Ishikawa (cell line): ENCODE measurements around the gene ATP8A2.

Source experiments
- CEBPB ChIP-seq: IDR thresholded peaks from 2 replicates; pipeline ENCODE4 v1.6.1; 2012
- CREB1 ChIP-seq: IDR thresholded peaks from 2 replicates; pipeline ENCODE4 v1.6.1; 2012; ENCODE audit warnings: low read depth
- EGR1 ChIP-seq: IDR thresholded peaks from 2 replicates; pipeline ENCODE4 v1.6.1; 2012
- EP300 ChIP-seq: IDR thresholded peaks from 2 replicates; pipeline ENCODE4 v1.6.1; 2012; ENCODE audit warnings: borderline replicate concordance
- FOXM1 ChIP-seq: IDR thresholded peaks from 2 replicates; pipeline ENCODE4 v1.6.1; 2012; ENCODE audit warnings: low read depth, borderline replicate concordance
- MAX ChIP-seq: IDR thresholded peaks from 2 replicates; pipeline ENCODE4 v1.6.1; 2012
- TEAD4 ChIP-seq: IDR thresholded peaks from 2 replicates; pipeline ENCODE4 v1.6.1; 2012
- ZBTB7A ChIP-seq: IDR thresholded peaks from 2 replicates; pipeline ENCODE4 v1.6.1; 2012; ENCODE audit warnings: low read depth
- TF ChIP-seq, protein P1 (sequence below): IDR thresholded peaks from 2 replicates; pipeline ENCODE4 v1.6.1; 2012; ENCODE audit warnings: low read depth, mild to moderate bottlenecking

- TF ChIP-seq MAX, result no peak
- TF ChIP-seq, protein P1, sequence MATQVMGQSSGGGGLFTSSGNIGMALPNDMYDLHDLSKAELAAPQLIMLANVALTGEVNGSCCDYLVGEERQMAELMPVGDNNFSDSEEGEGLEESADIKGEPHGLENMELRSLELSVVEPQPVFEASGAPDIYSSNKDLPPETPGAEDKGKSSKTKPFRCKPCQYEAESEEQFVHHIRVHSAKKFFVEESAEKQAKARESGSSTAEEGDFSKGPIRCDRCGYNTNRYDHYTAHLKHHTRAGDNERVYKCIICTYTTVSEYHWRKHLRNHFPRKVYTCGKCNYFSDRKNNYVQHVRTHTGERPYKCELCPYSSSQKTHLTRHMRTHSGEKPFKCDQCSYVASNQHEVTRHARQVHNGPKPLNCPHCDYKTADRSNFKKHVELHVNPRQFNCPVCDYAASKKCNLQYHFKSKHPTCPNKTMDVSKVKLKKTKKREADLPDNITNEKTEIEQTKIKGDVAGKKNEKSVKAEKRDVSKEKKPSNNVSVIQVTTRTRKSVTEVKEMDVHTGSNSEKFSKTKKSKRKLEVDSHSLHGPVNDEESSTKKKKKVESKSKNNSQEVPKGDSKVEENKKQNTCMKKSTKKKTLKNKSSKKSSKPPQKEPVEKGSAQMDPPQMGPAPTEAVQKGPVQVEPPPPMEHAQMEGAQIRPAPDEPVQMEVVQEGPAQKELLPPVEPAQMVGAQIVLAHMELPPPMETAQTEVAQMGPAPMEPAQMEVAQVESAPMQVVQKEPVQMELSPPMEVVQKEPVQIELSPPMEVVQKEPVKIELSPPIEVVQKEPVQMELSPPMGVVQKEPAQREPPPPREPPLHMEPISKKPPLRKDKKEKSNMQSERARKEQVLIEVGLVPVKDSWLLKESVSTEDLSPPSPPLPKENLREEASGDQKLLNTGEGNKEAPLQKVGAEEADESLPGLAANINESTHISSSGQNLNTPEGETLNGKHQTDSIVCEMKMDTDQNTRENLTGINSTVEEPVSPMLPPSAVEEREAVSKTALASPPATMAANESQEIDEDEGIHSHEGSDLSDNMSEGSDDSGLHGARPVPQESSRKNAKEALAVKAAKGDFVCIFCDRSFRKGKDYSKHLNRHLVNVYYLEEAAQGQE, result no peak
- TF ChIP-seq FOXM1, result no peak
- TF ChIP-seq EP300, result no peak
- TF ChIP-seq EGR1, result no peak
- TF ChIP-seq TEAD4, result no peak
- no peak for TF ChIP-seq CREB1
- TF ChIP-seq ZBTB7A, result no peak
- TF ChIP-seq CEBPB, result no peak
These were observed 320.3 kb downstream of the ATP8A2 start for GRCh38 chr13:25692099-25692498.
